Heart right ventricle (tissue), 16 donors: Measurements from ENCODE around the gene TESMIN. TPM values are rescaled to one million over a fixed set of nuclear protein-coding genes. Genes with fewer than 3 reads are reported as not detected.

Experiments used
- ATAC-seq, 8 donors: fragments of 200-7000 bp; cut with Tn5 transposase; one replicate each; pipeline ENCODE4 v1.9.1; 2020; ENCODE audit warnings: mild to moderate bottlenecking in 8 of 8, moderate library complexity in 8 of 8, moderate number of reproducible peaks in 1 of 8
- DNase-seq, 2 donors: peaks; one replicate each; pipeline ENCODE4 v3.0.0-alpha.2; 2020
- H3K27ac ChIP-seq, 10 donors: fragments of 200-600 bp; sonication (generic) in 2 of 10; one replicate each; pipeline versions ENCODE4 v1.5.0 to v1.8.0; 2020 to 2022; ENCODE audit warnings: mild to moderate bottlenecking in 3 of 10
- H3K27me3 ChIP-seq, 7 donors: fragments of 200-600 bp; one replicate each; pipeline ENCODE4 v1.8.0; 2021 to 2022; ENCODE audit warnings: mild to moderate bottlenecking in 2 of 7
- H3K36me3 ChIP-seq, 9 donors: fragments of 200-600 bp; sonication (generic) in 1 of 9; one replicate each; pipeline versions ENCODE4 v1.5.0 to v1.8.0; 2020 to 2022; ENCODE audit warnings: mild to moderate bottlenecking in 2 of 9
- H3K4me1 ChIP-seq, 9 donors: fragments of 200-600 bp; sonication (generic) in 1 of 9; one replicate each; pipeline versions ENCODE4 v1.5.0 to v1.8.0; 2020 to 2022; ENCODE audit warnings: mild to moderate bottlenecking in 4 of 9
- H3K4me3 ChIP-seq, 10 donors: fragments of 200-600 bp; sonication (generic) in 2 of 10; one replicate each; pipeline versions ENCODE4 v1.5.0 to v1.8.0; 2020 to 2022; ENCODE audit warnings: mild to moderate bottlenecking in 7 of 10, moderate library complexity in 2 of 10
- H3K9me3 ChIP-seq, 11 donors: fragments of 200-600 bp in 10 of 11; sonication (generic) in 2 of 11; one replicate each; pipeline versions ENCODE4 v1.5.0 to v1.8.0; 2013 to 2022; ENCODE audit warnings: mild to moderate bottlenecking in 2 of 11, control low read depth in 1 of 11, moderate library complexity in 1 of 11
- WGBS, 2 donors: extraction: QIAGEN DNeasy Blood & Tissue Kit; methylation state at CpG; one replicate each; pipeline ENCODE4 v1.1.7; 2013; ENCODE audit warnings: inconsistent platforms in 1 of 2; 5-methylcytosine and 5-hydroxymethylcytosine counted together
- intact Hi-C, 10 donors: fragments of 100-400 bp; cut with DNase I; formaldehyde crosslinking; loops; one replicate each; pipeline versions ENCODE4 v1.11.1 to v1.14.2; 2022
- polyA plus RNA-seq, 2 donors: library from polyadenylated mRNA; stranded (reverse); fragments of 200-250 nt; gene quantifications; one replicate each; pipeline ENCODE4 v1.2.3, GENCODE V29; 2013
- total RNA-seq, 10 donors: library from RNA; stranded (reverse); fragmentation: NEBNext Ultra II Directional in 3 of 10; extraction: Animal tissue kit (Norgen Biotek cat#: 25700) in 3 of 10; gene quantifications; one replicate each; pipeline versions ENCODE4 v1.2.1 to v1.2.4, GENCODE V29; 2021 to 2023
- TF ChIP-seq, protein P1 (sequence below), 9 donors: fragments of 200-600 bp; sonication (generic) in 2 of 9; IDR thresholded peaks; one replicate each; pipeline versions ENCODE4 v1.5.0 to v1.8.0; 2021 to 2022; ENCODE audit warnings: antibody characterized with exemption in 9 of 9, mild to moderate bottlenecking in 5 of 9, moderate library complexity in 1 of 9
- donor health status: Arrhythmogenic right ventricular cardiomyopathy.
- donor health status: ischemic (EF 13 %, LVEDD 7.1; RV severe dilation, severe dysfunction).
- donor health status: healthy with polysubstance abuse.
- donor health status: DM: no; HTN: yes; CAD: no.
- donor health status: DM: no; HTN: no; CAD: no.
- donor health status: ischemic (EF 25% LVEDD 6.9; RV normal size, moderate dysfunction).
- donor health status: ischemic (EF 25% LVEDD 5.7; RV mildly dilated, moderate dysfunction).
- donor health status: healthy.
- donor health status: DM: yes; HTN: yes; CAD: no.
- donor health status: Ischemic cardiomyopathy.
- donor health status: ischemic (EF 35%, LVEDD 5.7; RV mildly dilated, moderate dysfunction).
- donor health status: nonischemic (EF 11% LVEDD 7.7; RV severe dilation, severe dysfunction).
- donor health status: DM: yes; HTN: yes; CAD: no.
- donor health status: PGD.
- donor health status: ischemic (EF 29% LVEDD 5.4; RV normal size, mild dysfunction).
- donor health status: nonischemic (EF 23%, LVEDD 6.1; RV moderate dilation, normal function).

Gene TESMIN
- total and polyA plus RNA-seq, 12 donors: 0.13 to 2.6 (median 0.63) TPM; not detected in 2

DNA sequence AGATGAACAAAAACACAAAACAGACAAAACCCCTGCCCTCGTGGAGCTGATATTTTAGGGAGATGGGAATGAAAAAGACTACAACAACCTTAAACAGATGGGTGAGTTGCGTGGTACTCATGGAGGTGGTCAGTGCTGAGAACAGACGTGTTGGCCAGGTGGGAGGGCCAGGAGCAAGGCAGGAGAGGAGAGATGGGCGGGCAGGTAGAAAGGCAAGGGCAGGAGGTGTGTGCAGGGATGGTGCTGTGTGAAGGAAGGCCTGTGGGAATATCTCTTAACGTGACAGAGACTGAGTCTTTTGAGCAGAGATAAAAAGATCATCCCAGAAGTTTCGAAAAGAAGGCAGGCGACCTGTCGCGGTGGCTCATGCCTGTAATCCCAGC, 59.9 kb downstream of the TESMIN start:
- peaks cover 0 to 65% (median 48%) of the 10 kb centered on the region in 7 donors for H3K27me3 ChIP-seq
- H3K9me3 ChIP-seq: peaks cover 0 to 4% (median 0%) of the 10 kb centered on the region in 11 donors
- intact Hi-C loops: no loop called here
- peak in 1 of 8 donors; percentile 33 for ATAC-seq
- no peaks in the 10 kb centered on the region for H3K4me1 ChIP-seq
- no peak for DNase-seq
- TF ChIP-seq, protein P1, sequence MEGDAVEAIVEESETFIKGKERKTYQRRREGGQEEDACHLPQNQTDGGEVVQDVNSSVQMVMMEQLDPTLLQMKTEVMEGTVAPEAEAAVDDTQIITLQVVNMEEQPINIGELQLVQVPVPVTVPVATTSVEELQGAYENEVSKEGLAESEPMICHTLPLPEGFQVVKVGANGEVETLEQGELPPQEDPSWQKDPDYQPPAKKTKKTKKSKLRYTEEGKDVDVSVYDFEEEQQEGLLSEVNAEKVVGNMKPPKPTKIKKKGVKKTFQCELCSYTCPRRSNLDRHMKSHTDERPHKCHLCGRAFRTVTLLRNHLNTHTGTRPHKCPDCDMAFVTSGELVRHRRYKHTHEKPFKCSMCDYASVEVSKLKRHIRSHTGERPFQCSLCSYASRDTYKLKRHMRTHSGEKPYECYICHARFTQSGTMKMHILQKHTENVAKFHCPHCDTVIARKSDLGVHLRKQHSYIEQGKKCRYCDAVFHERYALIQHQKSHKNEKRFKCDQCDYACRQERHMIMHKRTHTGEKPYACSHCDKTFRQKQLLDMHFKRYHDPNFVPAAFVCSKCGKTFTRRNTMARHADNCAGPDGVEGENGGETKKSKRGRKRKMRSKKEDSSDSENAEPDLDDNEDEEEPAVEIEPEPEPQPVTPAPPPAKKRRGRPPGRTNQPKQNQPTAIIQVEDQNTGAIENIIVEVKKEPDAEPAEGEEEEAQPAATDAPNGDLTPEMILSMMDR (IDR thresholded peaks at IDR 0.05): no peak
- H3K36me3 ChIP-seq: no peaks in the 10 kb centered on the region
- WGBS, 2 donors: 87 to 88% methylated on average over 9 of the region's 9 CpGs
- no peak overlapping the region for H3K27ac ChIP-seq
- H3K4me3 ChIP-seq: no peak overlapping the region

DNA sequence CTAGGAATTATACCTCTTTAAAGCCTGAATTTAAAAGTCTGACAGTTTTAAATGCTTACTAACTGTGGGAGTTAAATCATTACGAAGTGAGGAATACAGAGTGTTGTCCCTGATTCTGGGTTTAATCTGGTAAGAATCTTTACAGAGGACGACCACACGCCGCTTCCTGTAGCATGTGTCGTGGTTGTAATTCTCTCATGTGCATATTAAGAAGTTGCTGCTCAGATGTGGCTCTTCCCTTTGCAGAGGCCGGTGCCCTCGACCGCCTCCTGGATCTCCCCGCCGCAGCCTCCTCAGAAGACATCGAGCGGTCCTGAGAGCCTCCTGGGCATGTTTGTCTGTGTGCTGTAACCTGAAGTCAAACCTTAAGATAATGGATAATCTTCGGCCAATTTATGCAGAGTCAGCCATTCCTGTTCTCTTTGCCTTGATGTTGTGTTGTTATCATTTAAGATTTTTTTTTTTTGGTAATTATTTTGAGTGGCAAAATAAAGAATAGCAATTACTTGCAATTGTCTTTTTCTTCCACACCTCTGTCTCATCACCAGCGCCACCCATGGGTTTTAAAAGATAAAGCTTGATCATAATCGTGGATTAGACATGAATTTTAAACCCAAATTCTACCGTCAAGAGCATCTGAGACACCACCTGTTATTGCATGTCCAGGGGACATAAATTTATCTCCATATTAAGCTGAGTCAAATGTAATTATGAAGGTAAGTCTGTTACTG, 60.5 kb downstream of the TESMIN start:
- H3K27me3 ChIP-seq: peaks cover 0 to 71% (median 54%) of the 10 kb centered on the region in 7 donors
- no peaks in the 10 kb centered on the region for H3K4me1 ChIP-seq
- no peaks in the 10 kb centered on the region for H3K36me3 ChIP-seq
- no peaks in the 10 kb centered on the region for H3K9me3 ChIP-seq
- DNase-seq (no peak), ATAC-seq (no peak)
- H3K27ac ChIP-seq: no peak overlapping the region
- intact Hi-C loops: no loop called here
- 65 to 73% methylated on average over 16 of the region's 16 CpGs for WGBS, 2 donors
- TF ChIP-seq, protein P1 (IDR thresholded peaks at IDR 0.05): no peak
- H3K4me3 ChIP-seq: no peak overlapping the region

DNA sequence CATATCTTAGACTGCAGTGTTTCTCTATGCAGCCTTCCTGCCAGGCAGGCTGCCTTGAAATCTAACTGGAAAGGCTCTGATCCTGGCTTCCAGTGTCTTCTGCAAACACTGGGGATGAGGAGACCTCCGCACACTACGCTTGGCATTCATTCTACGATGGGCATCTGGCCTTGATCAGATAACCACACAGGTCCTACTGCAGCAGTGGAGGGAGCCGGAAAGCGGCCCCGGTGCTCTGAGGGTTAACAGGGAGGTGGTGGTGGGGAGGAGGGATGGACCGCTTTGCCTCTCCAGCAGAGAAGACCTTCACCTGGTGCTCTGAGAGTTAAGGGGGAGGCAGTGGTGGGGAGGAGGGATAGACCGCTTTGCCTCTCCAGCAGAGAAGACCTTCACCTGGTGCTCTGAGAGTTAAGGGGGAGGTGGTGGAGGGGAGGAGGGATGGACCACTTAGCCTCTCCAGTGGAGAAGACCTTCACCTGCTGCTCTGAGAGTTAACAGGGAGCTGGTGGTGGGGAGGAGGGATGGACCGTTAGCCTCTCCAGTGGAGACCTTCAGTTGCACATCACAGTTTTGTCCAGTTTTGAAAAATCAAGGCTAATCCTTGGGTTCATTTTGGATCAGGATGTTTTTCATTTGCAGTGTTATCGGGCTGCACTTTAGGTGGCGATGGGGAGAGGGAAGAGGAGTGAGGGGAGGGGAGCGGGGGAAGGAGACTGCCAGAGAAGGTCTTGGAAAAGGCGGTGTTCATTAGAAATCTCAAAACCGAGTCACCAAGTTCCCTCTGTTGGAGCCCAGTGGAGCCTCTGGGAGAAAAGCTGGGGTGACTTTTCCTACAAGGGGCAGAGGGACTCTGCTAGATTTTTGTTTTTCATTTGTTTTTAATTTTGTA, 61.3 kb downstream of the TESMIN start:
- Histone ChIP-seq H3K27me3 (peaks cover 5 to 78% (median 62%) of the 10 kb centered on the region in 7 donors), H3K27ac (no peak overlapping the region), H3K36me3 (no peaks in the 10 kb centered on the region), H3K9me3 (no peaks in the 10 kb centered on the region), H3K4me1 (peaks cover 0 to 4% (median 2%) of the 10 kb centered on the region in 9 donors), H3K4me3 (no peak overlapping the region)
- intact Hi-C loops: no loop called here
- ATAC-seq (no peak), DNase-seq (no peak)
- TF ChIP-seq, protein P1 (IDR thresholded peaks at IDR 0.05): no peak
- 53 to 58% methylated on average over 14 of the region's 14 CpGs for WGBS, 2 donors

DNA sequence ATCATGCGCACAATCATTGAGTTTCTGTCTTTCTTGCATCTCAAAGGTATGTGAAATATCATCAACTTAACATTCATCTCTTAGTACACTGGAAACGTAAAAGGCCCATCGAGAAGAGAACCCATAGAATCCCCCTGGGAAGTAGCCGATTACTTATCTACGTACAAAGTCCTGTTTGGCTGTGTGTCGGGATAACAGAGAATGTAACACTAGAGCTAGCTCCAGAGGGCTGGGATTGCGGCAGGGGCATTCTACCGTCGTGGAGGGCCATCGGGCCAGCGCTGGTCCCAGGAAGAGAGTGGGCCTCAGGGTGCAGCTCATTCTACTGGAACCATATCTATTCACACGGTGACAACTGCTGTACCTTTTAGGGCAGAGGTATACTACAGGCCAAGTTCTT, 62.4 kb downstream of the TESMIN start:
- Histone ChIP-seq H3K36me3 (no peaks in the 10 kb centered on the region), H3K27ac (no peak overlapping the region), H3K4me1 (peaks cover 2 to 12% (median 9%) of the 10 kb centered on the region in 9 donors), H3K27me3 (peaks cover 16 to 84% (median 73%) of the 10 kb centered on the region in 7 donors), H3K9me3 (no peaks in the 10 kb centered on the region), H3K4me3 (no peak overlapping the region)
- DNase-seq: no peak
- 73 to 76% methylated on average over 12 of the region's 12 CpGs for WGBS, 2 donors
- TF ChIP-seq, protein P1 (IDR thresholded peaks at IDR 0.05): no peak
- ATAC-seq: no peak
- intact Hi-C loops: no loop called here
